Smooth muscle cell (in vitro differentiated cells): ENCODE measurements around the gene KLK7. TPM values are rescaled to one million over a fixed set of nuclear protein-coding genes. Genes with fewer than 3 reads are reported as not detected.

Experiments used
- DNase-seq: peaks from one replicate; lab custom pipeline; 2025; ENCODE audit not compliant: unreplicated experiment; lab: John Stamatoyannopoulos, UW
- H2AFZ ChIP-seq: fragments of 200-600 bp; sonication (generic); 2 replicates; pipeline ENCODE4 v1.6.0; 2016; ENCODE audit warnings: antibody characterized with exemption, low read depth, mild to moderate bottlenecking
- H3F3A ChIP-seq: fragments of 200-600 bp; sonication (generic); 2 replicates; pipeline ENCODE4 v1.6.0; 2017; ENCODE audit warnings: antibody characterized with exemption, low read depth
- H3K27ac ChIP-seq: fragments of 200-600 bp; sonication (generic); 2 replicates; pipeline ENCODE4 v1.5.1; 2016; ENCODE audit warnings: low read depth, mild to moderate bottlenecking
- H3K27me3 ChIP-seq: fragments of 200-600 bp; sonication (generic); 2 replicates; pipeline ENCODE4 v1.6.1; 2016; ENCODE audit warnings: low read depth, mild to moderate bottlenecking
- H3K36me3 ChIP-seq: fragments of 200-600 bp; sonication (generic); 2 replicates; pipeline ENCODE4 v1.5.1; 2016; ENCODE audit warnings: low read depth
- H3K4me1 ChIP-seq: fragments of 200-600 bp; sonication (generic); 2 replicates; pipeline ENCODE4 v1.5.1; 2016; ENCODE audit warnings: low read depth
- H3K4me2 ChIP-seq: fragments of 200-600 bp; sonication (generic); 2 replicates; pipeline ENCODE4 v1.6.0; 2016; ENCODE audit warnings: mild to moderate bottlenecking
- H3K4me3 ChIP-seq: fragments of 200-600 bp; sonication (generic); 2 replicates; pipeline ENCODE4 v1.5.1; 2016; ENCODE audit warnings: mild to moderate bottlenecking
- H3K79me2 ChIP-seq: fragments of 200-600 bp; sonication (generic); 2 replicates; pipeline ENCODE4 v1.6.0; 2016; ENCODE audit warnings: low read depth, mild to moderate bottlenecking
- H3K9ac ChIP-seq: fragments of 200-600 bp; sonication (generic); 2 replicates; pipeline ENCODE4 v1.6.0; 2016; ENCODE audit warnings: low read depth
- H3K9me3 ChIP-seq: fragments of 200-600 bp; sonication (generic); replicated peaks from 2 replicates; pipeline ENCODE4 v1.5.1; 2016; ENCODE audit warnings: low read depth
- H4K20me1 ChIP-seq: fragments of 200-600 bp; sonication (generic); 2 replicates; pipeline ENCODE4 v1.6.0; 2016; ENCODE audit warnings: low read depth
- CTCF ChIP-seq: fragments of 200-600 bp; sonication (generic); IDR thresholded peaks from 2 replicates; pipeline ENCODE4 v1.5.1; 2017; ENCODE audit warnings: borderline replicate concordance, mild to moderate bottlenecking, antibody characterized with exemption; ENCODE audit not compliant: insufficient read depth, poor library complexity, severe bottlenecking
- WGBS: methylation state at CpG from one replicate; pipeline ENCODE4 v1.1.7; 2016; ENCODE audit warnings: low lambda C conversion rate; 5-methylcytosine and 5-hydroxymethylcytosine counted together
- polyA plus RNA-seq: library from polyadenylated mRNA; unstranded; fragments of >200 nt; fragmentation: Nextera tagmentation; extraction: Ambion mirVana; gene quantifications from 2 replicates; pipeline ENCODE4 v1.2.1, GENCODE V29; 2016
- total RNA-seq: library from RNA; depleted of rRNA; stranded (reverse); fragments of >200 nt; gene quantifications from 2 replicates; pipeline ENCODE4 v1.2.3, GENCODE V29; 2014

Gene KLK7
- total and polyA plus RNA-seq, 2 experiments from 2014 or later = 0.25 TPM; not detected in 1

GRCh38 chr19:51003316-51003715, 19.6 kb upstream of the KLK7 start:
- Histone ChIP-seq H3K79me2 (no peaks in the 10 kb centered on the region), H3K9me3 (no peaks in the 10 kb centered on the region), H3F3A (no peaks in the 10 kb centered on the region), H3K4me2 (no peak overlapping the region), H3K27me3 (peaks cover 7% of the 10 kb centered on the region), H3K36me3 (no peaks in the 10 kb centered on the region), H3K9ac (no peak overlapping the region), H3K4me1 (peaks cover 5% of the 10 kb centered on the region), H3K27ac (no peak overlapping the region), H3K4me3 (no peak overlapping the region), H4K20me1 (no peaks in the 10 kb centered on the region), H2AFZ (no peak overlapping the region)
- DNase-seq = no peak
- 82% methylated on average over 7 of the region's 7 CpGs for WGBS
- no peak for TF ChIP-seq CTCF

- H3K4me3 ChIP-seq = no peak overlapping the region
- no peak overlapping the region for H3K27ac ChIP-seq
- peaks cover 5% of the 10 kb centered on the region for H3K4me1 ChIP-seq
- no peaks in the 10 kb centered on the region for H3K36me3 ChIP-seq
- H2AFZ ChIP-seq = no peak overlapping the region
- no peaks in the 10 kb centered on the region for H3F3A ChIP-seq
- H3K9me3 ChIP-seq = no peaks in the 10 kb centered on the region
- H3K27me3 ChIP-seq = peaks cover 7% of the 10 kb centered on the region
- no peak for DNase-seq
- no peak for TF ChIP-seq CTCF
- no peak overlapping the region for H3K4me2 ChIP-seq
- 68% methylated on average over 42 of the region's 42 CpGs for WGBS
- no peaks in the 10 kb centered on the region for H4K20me1 ChIP-seq
- H3K79me2 ChIP-seq = no peaks in the 10 kb centered on the region
- H3K9ac ChIP-seq = no peak overlapping the region
These were observed 19.0 kb upstream of the KLK7 start for GRCh38 chr19:51002542-51003311.

- H3K9me3 ChIP-seq = no peaks in the 10 kb centered on the region
- DNase-seq = no peak
- no peak overlapping the region for H3K4me2 ChIP-seq
- H3K4me3 ChIP-seq = no peak overlapping the region
- no peaks in the 10 kb centered on the region for H3K36me3 ChIP-seq
- H3K27ac ChIP-seq = no peak overlapping the region
- no peak overlapping the region for H3K9ac ChIP-seq
- WGBS = 67% methylated on average over 12 of the region's 12 CpGs
- no peaks in the 10 kb centered on the region for H3F3A ChIP-seq
- H3K27me3 ChIP-seq = peaks cover 7% of the 10 kb centered on the region
- H2AFZ ChIP-seq = no peak overlapping the region
- H4K20me1 ChIP-seq = no peaks in the 10 kb centered on the region
- peaks cover 5% of the 10 kb centered on the region for H3K4me1 ChIP-seq
- TF ChIP-seq CTCF = no peak
- no peaks in the 10 kb centered on the region for H3K79me2 ChIP-seq
These were observed 18.4 kb upstream of the KLK7 start for GRCh38 chr19:51002089-51002532.

GRCh38 chr19:51001515-51001914, 17.8 kb upstream of the KLK7 start, which contains the start of gene KLK8:
Gene KLK8 (minus strand): TSS chr19:51001604. CDS start chr19:51001167, 437 bp downstream.
- no peak for DNase-seq
- H3K9me3 ChIP-seq = no peaks in the 10 kb centered on the region
- H3K4me3 ChIP-seq = no peak within 1 kb of the TSS
- H3K4me1 ChIP-seq = peaks cover 5% of the 10 kb centered on the region
- H3K27me3 ChIP-seq = peaks cover 10% of the 10 kb centered on the region
- H4K20me1 ChIP-seq = no peaks in the 10 kb centered on the region
- 42% methylated on average over 7 of the region's 7 CpGs for WGBS
- H3K27ac ChIP-seq = no peak within 1 kb of the TSS
- no peak within 1 kb of the TSS for H3K9ac ChIP-seq
- no peaks in the 10 kb centered on the region for H3K79me2 ChIP-seq
- H3F3A ChIP-seq = no peaks in the 10 kb centered on the region
- TF ChIP-seq CTCF = no peak
- no peak within 1 kb of the TSS for H2AFZ ChIP-seq
- no peak within 1 kb of the TSS for H3K4me2 ChIP-seq
- no peaks in the 10 kb centered on the region for H3K36me3 ChIP-seq
